Type B pancreatic cell (in vitro differentiated cells): ENCODE results near the gene KCNT2. TPM values are rescaled to one million over a fixed set of nuclear protein-coding genes. Genes with fewer than 3 reads are reported as not detected.

Experiments used
- DNase-seq: peaks from one replicate; pipeline ENCODE4 v3.0.0; 2021; ENCODE audit warnings: mixed read lengths; ENCODE audit not compliant: unreplicated experiment; ENCODE audit errors: extremely low spot score
- H3K27ac Mint-ChIP-seq: 2 replicates; pipeline ENCODE4 v1.8.0; 2021; ENCODE audit warnings: mild to moderate bottlenecking, mixed read lengths
- H3K27me3 Mint-ChIP-seq: 2 replicates; pipeline ENCODE4 v1.8.0; 2021; ENCODE audit warnings: mixed read lengths
- H3K36me3 Mint-ChIP-seq: 2 replicates; pipeline ENCODE4 v1.8.0; 2021; ENCODE audit warnings: mixed read lengths
- H3K4me1 Mint-ChIP-seq: one replicate; pipeline ENCODE4 v1.8.0; 2021; ENCODE audit warnings: mixed read lengths; ENCODE audit not compliant: unreplicated experiment
- H3K4me3 Mint-ChIP-seq: 2 replicates; pipeline ENCODE4 v1.8.0; 2021; ENCODE audit warnings: mild to moderate bottlenecking, mixed read lengths
- H3K9me3 Mint-ChIP-seq: 2 replicates; pipeline ENCODE4 v1.8.0; 2021; ENCODE audit warnings: mixed read lengths
- total RNA-seq: library from RNA; stranded (reverse); gene quantifications from 2 replicates; pipeline ENCODE4 v1.2.1, GENCODE V29; 2021; ENCODE audit warnings: low replicate concordance
- TF ChIP-seq, protein P1 (sequence below): fragments of 200-600 bp; sonication (generic); conservative IDR thresholded peaks from 2 replicates; pipeline ENCODE4 v1.5.0; 2021; ENCODE audit warnings: antibody characterized with exemption, mild to moderate bottlenecking

KCNT2 gene
- total RNA-seq, 1 donor from 2014 or later = 10.9 TPM

DNA sequence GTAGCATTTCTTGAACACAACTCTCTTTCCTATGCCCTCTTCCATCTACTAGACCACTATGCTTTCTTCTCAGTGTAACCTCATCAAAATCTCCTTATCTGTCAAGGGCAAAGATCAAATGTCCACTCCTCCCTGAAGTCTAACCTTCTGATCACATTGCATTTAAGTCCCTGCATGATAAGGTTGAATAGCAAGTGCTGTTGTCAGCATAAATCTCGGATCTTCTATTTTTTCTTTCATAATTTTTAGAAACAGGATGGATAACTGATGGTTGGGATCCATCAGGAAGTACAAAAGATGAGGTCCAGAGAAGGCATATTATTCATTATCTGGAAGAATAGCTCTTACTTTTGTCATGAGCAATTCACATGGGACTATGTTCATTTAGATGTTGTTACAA lies 41.0 kb downstream of the KCNT2 start:
- H3K27ac Mint-ChIP-seq = no peak overlapping the region
- no peaks in the 10 kb centered on the region for H3K4me1 Mint-ChIP-seq
- H3K4me3 Mint-ChIP-seq = no peak overlapping the region
- TF ChIP-seq, protein P1, sequence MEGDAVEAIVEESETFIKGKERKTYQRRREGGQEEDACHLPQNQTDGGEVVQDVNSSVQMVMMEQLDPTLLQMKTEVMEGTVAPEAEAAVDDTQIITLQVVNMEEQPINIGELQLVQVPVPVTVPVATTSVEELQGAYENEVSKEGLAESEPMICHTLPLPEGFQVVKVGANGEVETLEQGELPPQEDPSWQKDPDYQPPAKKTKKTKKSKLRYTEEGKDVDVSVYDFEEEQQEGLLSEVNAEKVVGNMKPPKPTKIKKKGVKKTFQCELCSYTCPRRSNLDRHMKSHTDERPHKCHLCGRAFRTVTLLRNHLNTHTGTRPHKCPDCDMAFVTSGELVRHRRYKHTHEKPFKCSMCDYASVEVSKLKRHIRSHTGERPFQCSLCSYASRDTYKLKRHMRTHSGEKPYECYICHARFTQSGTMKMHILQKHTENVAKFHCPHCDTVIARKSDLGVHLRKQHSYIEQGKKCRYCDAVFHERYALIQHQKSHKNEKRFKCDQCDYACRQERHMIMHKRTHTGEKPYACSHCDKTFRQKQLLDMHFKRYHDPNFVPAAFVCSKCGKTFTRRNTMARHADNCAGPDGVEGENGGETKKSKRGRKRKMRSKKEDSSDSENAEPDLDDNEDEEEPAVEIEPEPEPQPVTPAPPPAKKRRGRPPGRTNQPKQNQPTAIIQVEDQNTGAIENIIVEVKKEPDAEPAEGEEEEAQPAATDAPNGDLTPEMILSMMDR = no peak
- DNase-seq = no peak
- peaks cover 13% of the 10 kb centered on the region for H3K36me3 Mint-ChIP-seq
- no peaks in the 10 kb centered on the region for H3K27me3 Mint-ChIP-seq
- H3K9me3 Mint-ChIP-seq = peaks cover 12% of the 10 kb centered on the region

GRCh38 chr1:196563768-196564167 lies 44.5 kb downstream of the KCNT2 start:
- H3K9me3 Mint-ChIP-seq = peaks cover 12% of the 10 kb centered on the region

DNA sequence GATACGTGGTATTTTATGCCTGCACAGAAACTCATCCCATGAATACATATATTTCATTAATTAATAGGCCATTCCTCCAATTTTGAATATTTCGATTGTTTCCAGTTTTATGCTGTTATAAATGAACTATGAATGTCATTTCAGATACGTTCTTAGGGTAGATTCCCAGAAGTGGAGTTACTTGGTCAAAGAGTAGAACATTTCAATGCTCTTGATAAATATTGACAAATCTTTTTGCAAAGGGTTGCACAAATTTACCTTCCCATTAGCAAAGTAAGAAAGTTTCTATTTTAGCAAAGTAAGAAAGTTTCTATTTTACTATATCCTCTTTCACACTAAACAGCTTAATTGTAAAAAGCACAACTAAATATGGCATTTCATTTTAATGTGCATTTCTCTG lies 48.9 kb downstream of the KCNT2 start:
- DNase-seq = no peak
- TF ChIP-seq, protein P1 = no peak

More at GRCh38 chr1:196563768-196564167, 44.5 kb downstream of the KCNT2 start:
- TF ChIP-seq, protein P1 = no peak
- Mint-ChIP-seq H3K4me1 (no peaks in the 10 kb centered on the region), H3K27ac (no peak overlapping the region), H3K36me3 (peaks cover 13% of the 10 kb centered on the region), H3K27me3 (no peaks in the 10 kb centered on the region), H3K4me3 (no peak overlapping the region)
- no peak for DNase-seq

GRCh38 chr1:196558411-196558810 lies 49.8 kb downstream of the KCNT2 start:
- DNase-seq = no peak
- Mint-ChIP-seq H3K9me3 (peaks cover 5% of the 10 kb centered on the region), H3K27ac (no peak overlapping the region), H3K27me3 (no peaks in the 10 kb centered on the region), H3K36me3 (peaks cover 3% of the 10 kb centered on the region), H3K4me3 (no peak overlapping the region), H3K4me1 (no peaks in the 10 kb centered on the region)
- TF ChIP-seq, protein P1 = no peak

More for the DNA sequence above, 48.9 kb downstream of the KCNT2 start:
- Mint-ChIP-seq H3K27me3 (no peaks in the 10 kb centered on the region), H3K4me3 (no peak overlapping the region), H3K27ac (no peak overlapping the region), H3K36me3 (peaks cover 3% of the 10 kb centered on the region), H3K9me3 (no peaks in the 10 kb centered on the region), H3K4me1 (no peaks in the 10 kb centered on the region)

GRCh38 chr1:196557797-196558196 lies 50.4 kb downstream of the KCNT2 start:
- no peaks in the 10 kb centered on the region for H3K4me1 Mint-ChIP-seq
- H3K27me3 Mint-ChIP-seq = no peaks in the 10 kb centered on the region
- DNase-seq = no peak
- no peak overlapping the region for H3K27ac Mint-ChIP-seq
- peaks cover 3% of the 10 kb centered on the region for H3K36me3 Mint-ChIP-seq
- no peak overlapping the region for H3K4me3 Mint-ChIP-seq
- TF ChIP-seq, protein P1 = no peak
- H3K9me3 Mint-ChIP-seq = peaks cover 5% of the 10 kb centered on the region

GRCh38 chr1:196550731-196551130 lies 57.5 kb downstream of the KCNT2 start:
- H3K27me3 Mint-ChIP-seq = no peaks in the 10 kb centered on the region
- no peak overlapping the region for H3K27ac Mint-ChIP-seq
- no peaks in the 10 kb centered on the region for H3K4me1 Mint-ChIP-seq
- H3K4me3 Mint-ChIP-seq = no peak overlapping the region
- no peak for DNase-seq
- H3K36me3 Mint-ChIP-seq = no peaks in the 10 kb centered on the region
- TF ChIP-seq, protein P1 = no peak
- peaks cover 5% of the 10 kb centered on the region for H3K9me3 Mint-ChIP-seq
